ENCODE data around the gene VTI1A. TPM values are rescaled to one million over a fixed set of nuclear protein-coding genes. Genes with fewer than 3 reads are reported as not detected.

The VTI1A gene
- total RNA-seq, 2 donors from 2014 or later, result 71.6 to 139 TPM

DNA sequence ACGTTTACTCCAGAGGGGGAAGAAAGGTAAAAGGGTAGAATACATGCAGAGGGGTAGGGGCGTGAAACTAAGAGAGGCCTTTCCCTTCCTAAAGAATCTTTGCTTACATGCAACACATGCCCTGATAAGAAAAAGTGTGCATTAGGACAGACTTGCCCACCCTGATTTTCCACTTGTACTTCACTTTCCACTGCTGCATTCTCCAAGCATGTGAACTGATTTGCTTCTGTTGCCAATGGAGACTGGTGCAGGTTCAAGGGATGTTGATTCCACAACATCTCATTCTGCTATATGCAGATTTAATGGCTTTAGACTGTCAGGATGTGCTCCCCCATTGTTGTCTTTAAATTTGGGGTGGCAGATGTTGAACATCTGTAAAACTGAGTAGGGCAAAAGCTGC lies 265.5 kb downstream of the VTI1A start:
- Histone ChIP-seq H3K4me3 (no peak overlapping the region), H3K4me1 (ENCODE audit: control insufficient read depth in 1 of 2, low read depth in 2 of 2) (peaks cover 0 to 13% of the 10 kb centered on the region in 2 donors), H3K27me3 (replicated peaks; ENCODE audit: insufficient read depth) (no peaks in the 10 kb centered on the region), H3K36me3 (no peaks in the 10 kb centered on the region), H3K27ac (no peak overlapping the region), H3K9me3 (no peaks in the 10 kb centered on the region)
- ATAC-seq (ENCODE audit: insufficient number of reproducible peaks, low FRiP score, low read depth), result no peak
- TF ChIP-seq, protein P1, sequence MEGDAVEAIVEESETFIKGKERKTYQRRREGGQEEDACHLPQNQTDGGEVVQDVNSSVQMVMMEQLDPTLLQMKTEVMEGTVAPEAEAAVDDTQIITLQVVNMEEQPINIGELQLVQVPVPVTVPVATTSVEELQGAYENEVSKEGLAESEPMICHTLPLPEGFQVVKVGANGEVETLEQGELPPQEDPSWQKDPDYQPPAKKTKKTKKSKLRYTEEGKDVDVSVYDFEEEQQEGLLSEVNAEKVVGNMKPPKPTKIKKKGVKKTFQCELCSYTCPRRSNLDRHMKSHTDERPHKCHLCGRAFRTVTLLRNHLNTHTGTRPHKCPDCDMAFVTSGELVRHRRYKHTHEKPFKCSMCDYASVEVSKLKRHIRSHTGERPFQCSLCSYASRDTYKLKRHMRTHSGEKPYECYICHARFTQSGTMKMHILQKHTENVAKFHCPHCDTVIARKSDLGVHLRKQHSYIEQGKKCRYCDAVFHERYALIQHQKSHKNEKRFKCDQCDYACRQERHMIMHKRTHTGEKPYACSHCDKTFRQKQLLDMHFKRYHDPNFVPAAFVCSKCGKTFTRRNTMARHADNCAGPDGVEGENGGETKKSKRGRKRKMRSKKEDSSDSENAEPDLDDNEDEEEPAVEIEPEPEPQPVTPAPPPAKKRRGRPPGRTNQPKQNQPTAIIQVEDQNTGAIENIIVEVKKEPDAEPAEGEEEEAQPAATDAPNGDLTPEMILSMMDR (IDR thresholded peaks at IDR 0.05), result no peak
- no peak for DNase-seq (ENCODE audit: low spot score)

DNA sequence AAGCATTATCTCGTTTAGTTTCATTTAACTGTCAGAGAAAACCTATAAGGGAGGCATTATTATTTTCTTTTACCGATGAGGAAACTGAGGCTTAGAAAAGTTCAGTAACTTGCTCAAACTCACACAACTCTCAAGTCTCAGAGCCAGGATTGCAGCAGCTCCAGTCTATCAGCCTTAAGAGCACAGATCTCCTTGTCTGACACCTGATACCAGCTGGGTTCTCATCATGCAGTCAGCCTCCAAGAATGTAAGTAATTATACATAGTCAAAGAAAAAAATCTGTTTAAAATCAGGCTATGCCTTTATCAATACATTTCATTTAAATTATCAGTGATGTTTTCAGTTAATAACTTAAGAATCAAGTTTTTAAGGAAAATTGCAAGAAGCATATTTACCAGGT lies 266.4 kb downstream of the VTI1A start:
- TF ChIP-seq, protein P1 (IDR thresholded peaks at IDR 0.05), result no peak
- ATAC-seq (ENCODE audit: insufficient number of reproducible peaks, low FRiP score, low read depth) (no peak), DNase-seq (ENCODE audit: low spot score) (no peak)
- H3K4me1 ChIP-seq (ENCODE audit: control insufficient read depth in 1 of 2, low read depth in 2 of 2), result peaks cover 0 to 13% of the 10 kb centered on the region in 2 donors
- no peak overlapping the region for H3K27ac ChIP-seq
- H3K27me3 ChIP-seq (replicated peaks; ENCODE audit: insufficient read depth), result no peaks in the 10 kb centered on the region
- no peak overlapping the region for H3K4me3 ChIP-seq
- H3K9me3 ChIP-seq, result no peaks in the 10 kb centered on the region
- H3K36me3 ChIP-seq, result no peaks in the 10 kb centered on the region

DNA sequence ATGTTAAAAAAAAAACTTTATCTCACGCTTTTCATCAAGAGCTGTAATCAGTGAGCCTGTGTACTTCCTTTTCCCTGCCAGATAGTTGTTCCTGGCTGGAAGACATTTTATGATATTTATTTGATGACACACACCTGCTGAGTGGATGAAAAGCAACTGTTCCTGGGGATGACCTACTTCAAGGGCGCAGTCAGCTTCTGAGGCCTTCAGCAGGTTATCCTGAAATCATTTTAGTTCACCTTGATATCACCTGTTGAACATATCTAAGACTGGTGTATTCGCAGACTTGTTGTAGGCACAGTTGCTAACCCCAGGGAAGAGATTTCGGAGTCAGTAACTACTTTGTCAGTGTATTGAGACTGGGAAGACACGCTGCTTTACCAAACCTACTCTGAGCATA lies 268.6 kb downstream of the VTI1A start:
- DNase-seq (ENCODE audit: low spot score) (no peak), ATAC-seq (ENCODE audit: insufficient number of reproducible peaks, low FRiP score, low read depth) (no peak)
- Histone ChIP-seq H3K36me3 (no peaks in the 10 kb centered on the region), H3K27me3 (replicated peaks; ENCODE audit: insufficient read depth) (no peaks in the 10 kb centered on the region), H3K27ac (no peak overlapping the region), H3K9me3 (no peaks in the 10 kb centered on the region), H3K4me1 (ENCODE audit: control insufficient read depth in 1 of 2, low read depth in 2 of 2) (peaks cover 0 to 13% of the 10 kb centered on the region in 2 donors), H3K4me3 (no peak overlapping the region)
- TF ChIP-seq, protein P1 (IDR thresholded peaks at IDR 0.05), result no peak

DNA sequence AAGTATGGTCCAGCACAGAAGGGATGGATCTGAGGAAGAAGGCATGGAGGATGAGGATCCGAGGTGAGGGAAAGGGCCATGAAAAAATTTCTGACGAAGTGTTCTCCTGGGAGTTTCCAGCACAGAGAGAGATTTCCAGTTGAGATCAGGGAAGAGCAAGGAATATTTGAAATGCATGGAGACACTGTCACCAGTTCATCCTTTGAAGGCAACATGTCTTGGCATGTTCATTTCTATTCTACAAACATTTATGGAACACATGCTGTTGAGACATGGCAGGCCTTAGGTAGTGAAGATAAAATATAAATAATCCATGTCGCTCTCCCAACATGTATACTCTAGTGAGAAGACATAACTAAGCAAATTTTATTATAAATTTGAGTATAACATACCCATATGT lies 269.1 kb downstream of the VTI1A start:
- peaks cover 0 to 13% of the 10 kb centered on the region in 2 donors for H3K4me1 ChIP-seq (ENCODE audit: control insufficient read depth in 1 of 2, low read depth in 2 of 2)
- TF ChIP-seq, protein P1 (IDR thresholded peaks at IDR 0.05), result no peak
- no peaks in the 10 kb centered on the region for H3K27me3 ChIP-seq (replicated peaks; ENCODE audit: insufficient read depth)

DNA sequence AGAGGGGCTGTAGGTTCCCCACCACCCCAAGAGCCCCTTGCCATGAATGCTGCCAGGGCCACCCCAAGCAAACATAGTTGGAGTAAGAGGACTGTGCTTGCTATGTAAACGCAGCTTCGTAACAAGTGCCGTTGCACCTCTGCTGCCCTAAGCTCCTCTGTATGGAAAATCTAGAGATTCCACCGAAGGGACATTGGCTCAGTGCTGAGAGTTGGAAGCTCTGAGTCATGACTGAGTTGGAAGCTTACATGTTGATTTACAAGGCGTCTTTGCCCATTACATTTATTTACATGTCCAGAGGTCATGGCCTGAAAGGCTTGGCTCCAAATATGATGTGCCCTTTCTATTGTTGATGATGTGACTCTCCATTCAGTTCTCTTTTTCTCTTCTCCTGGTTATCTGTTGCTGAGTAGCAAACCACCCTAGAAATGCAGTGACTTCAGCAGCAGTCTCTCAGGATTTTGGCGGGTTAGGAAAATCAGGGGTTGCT lies 270.0 kb downstream of the VTI1A start:
- DNase-seq (ENCODE audit: low spot score) (no peak), ATAC-seq (ENCODE audit: insufficient number of reproducible peaks, low FRiP score, low read depth) (peak; percentile 63)
- H3K4me1 ChIP-seq (ENCODE audit: control insufficient read depth in 1 of 2, low read depth in 2 of 2), result peaks cover 0 to 13% of the 10 kb centered on the region in 2 donors
- H3K27me3 ChIP-seq (replicated peaks; ENCODE audit: insufficient read depth), result no peaks in the 10 kb centered on the region
- no peaks in the 10 kb centered on the region for H3K36me3 ChIP-seq
- no peaks in the 10 kb centered on the region for H3K9me3 ChIP-seq
- TF ChIP-seq, protein P1 (IDR thresholded peaks at IDR 0.05), result no peak
- H3K4me3 ChIP-seq, result no peak overlapping the region
- no peak overlapping the region for H3K27ac ChIP-seq

More for the DNA sequence above, 269.1 kb downstream of the VTI1A start:
- Histone ChIP-seq H3K27ac (no peak overlapping the region), H3K36me3 (no peaks in the 10 kb centered on the region), H3K4me3 (no peak overlapping the region), H3K9me3 (no peaks in the 10 kb centered on the region)
- DNase-seq (ENCODE audit: low spot score), result no peak
- no peak for ATAC-seq (ENCODE audit: insufficient number of reproducible peaks, low FRiP score, low read depth)

Measured in thoracic aorta (tissue), 2 donors.